PC-3 (cell line): ENCODE measurements around the gene CFAP97D1.

Experiments
- EZH2 ChIP-seq: fragments of 300-600 bp; sonication (generic); IDR thresholded peaks from one replicate; pipeline ENCODE4 v1.6.1; 2017; ENCODE audit warnings: antibody characterized with exemption, mild to moderate bottlenecking, low read length; ENCODE audit not compliant: unreplicated experiment
- EZH2phosphoT487 ChIP-seq: fragments of 300-600 bp; sonication (generic); IDR thresholded peaks from 2 replicates; pipeline ENCODE4 v1.6.1; 2018; ENCODE audit warnings: mild to moderate bottlenecking, antibody characterized with exemption, low read length, borderline replicate concordance
- TF ChIP-seq, protein P1 (sequence below): fragments of 300-600 bp; sonication (generic); conservative IDR thresholded peaks from 2 replicates; pipeline ENCODE4 v1.5.1; 2017; ENCODE audit warnings: antibody characterized with exemption, low read depth, mild to moderate bottlenecking, low read length

DNA sequence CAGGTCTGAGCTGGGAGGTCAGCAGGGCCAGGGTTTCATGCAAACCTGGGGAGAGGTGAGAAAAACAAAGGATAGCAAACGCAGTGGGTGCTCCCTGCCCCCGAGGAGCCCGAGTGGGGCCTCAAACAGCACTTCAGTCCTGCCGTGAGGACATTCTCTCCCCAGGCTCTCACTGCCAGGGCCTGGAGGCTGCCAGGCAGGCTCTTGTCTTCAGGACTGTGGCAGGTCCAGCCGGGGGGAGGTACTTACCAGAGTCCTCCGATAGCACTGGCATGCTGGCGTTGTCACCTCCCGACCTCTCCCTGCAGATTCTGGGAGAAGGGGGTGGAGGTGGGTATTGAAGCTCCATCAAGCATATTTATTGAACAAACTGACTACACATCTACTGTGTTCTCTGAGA, 51.4 kb downstream of the CFAP97D1 start:
- TF ChIP-seq, protein P1, sequence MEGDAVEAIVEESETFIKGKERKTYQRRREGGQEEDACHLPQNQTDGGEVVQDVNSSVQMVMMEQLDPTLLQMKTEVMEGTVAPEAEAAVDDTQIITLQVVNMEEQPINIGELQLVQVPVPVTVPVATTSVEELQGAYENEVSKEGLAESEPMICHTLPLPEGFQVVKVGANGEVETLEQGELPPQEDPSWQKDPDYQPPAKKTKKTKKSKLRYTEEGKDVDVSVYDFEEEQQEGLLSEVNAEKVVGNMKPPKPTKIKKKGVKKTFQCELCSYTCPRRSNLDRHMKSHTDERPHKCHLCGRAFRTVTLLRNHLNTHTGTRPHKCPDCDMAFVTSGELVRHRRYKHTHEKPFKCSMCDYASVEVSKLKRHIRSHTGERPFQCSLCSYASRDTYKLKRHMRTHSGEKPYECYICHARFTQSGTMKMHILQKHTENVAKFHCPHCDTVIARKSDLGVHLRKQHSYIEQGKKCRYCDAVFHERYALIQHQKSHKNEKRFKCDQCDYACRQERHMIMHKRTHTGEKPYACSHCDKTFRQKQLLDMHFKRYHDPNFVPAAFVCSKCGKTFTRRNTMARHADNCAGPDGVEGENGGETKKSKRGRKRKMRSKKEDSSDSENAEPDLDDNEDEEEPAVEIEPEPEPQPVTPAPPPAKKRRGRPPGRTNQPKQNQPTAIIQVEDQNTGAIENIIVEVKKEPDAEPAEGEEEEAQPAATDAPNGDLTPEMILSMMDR, result no peak
- TF ChIP-seq EZH2phosphoT487 (no peak), EZH2 (no peak)
